Loucy (cell line): ENCODE data around the gene MYH9.

ENCODE experiments used
- H2AFZ ChIP-seq: fragments of 200-600 bp; sonication (generic); 2 replicates; pipeline ENCODE4 v1.6.0; 2016; ENCODE audit warnings: antibody characterized with exemption, mild to moderate bottlenecking, low read length, moderate library complexity
- H3F3A ChIP-seq: fragments of 200-600 bp; 2 replicates; pipeline ENCODE4 v1.6.0; 2016; ENCODE audit warnings: antibody characterized with exemption, low read depth, mild to moderate bottlenecking
- H3K27me3 ChIP-seq: fragments of 200-600 bp; sonication (generic); 2 replicates; pipeline ENCODE4 v1.6.1; 2014; ENCODE audit warnings: low read length, mild to moderate bottlenecking; ENCODE audit not compliant: insufficient read depth, poor library complexity, severe bottlenecking
- H3K36me3 ChIP-seq: fragments of 200-600 bp; sonication (generic); 2 replicates; pipeline ENCODE4 v1.6.1; 2016; ENCODE audit warnings: low read length; ENCODE audit not compliant: insufficient read depth
- H3K4me1 ChIP-seq: fragments of 200-600 bp; sonication (generic); 2 replicates; pipeline ENCODE4 v1.5.1; 2014; ENCODE audit warnings: low read length, mild to moderate bottlenecking; ENCODE audit not compliant: insufficient read depth, poor library complexity, severe bottlenecking
- H3K4me2 ChIP-seq: fragments of 200-600 bp; sonication (generic); 2 replicates; pipeline ENCODE4 v1.6.0; 2014; ENCODE audit warnings: antibody characterized with exemption, low read length, low read depth, mild to moderate bottlenecking; ENCODE audit not compliant: poor library complexity, severe bottlenecking
- H3K4me3 ChIP-seq: fragments of 200-600 bp; sonication (generic); 2 replicates; pipeline ENCODE4 v1.5.1; 2014; ENCODE audit warnings: low read length, mild to moderate bottlenecking, mixed read lengths; ENCODE audit not compliant: poor library complexity, severe bottlenecking
- H3K79me2 ChIP-seq: fragments of 200-600 bp; sonication (generic); 2 replicates; pipeline ENCODE4 v1.6.1; 2014; ENCODE audit warnings: low read length; ENCODE audit not compliant: insufficient read depth
- H3K9ac ChIP-seq: fragments of 200-600 bp; sonication (generic); 2 replicates; pipeline ENCODE4 v1.6.0; 2014; ENCODE audit warnings: mild to moderate bottlenecking, low read depth, low read length, moderate library complexity; ENCODE audit not compliant: poor library complexity, severe bottlenecking
- H3K9me2 ChIP-seq: fragments of 200-600 bp; sonication (generic); replicated peaks from 2 replicates; pipeline ENCODE4 v1.6.1; 2016; ENCODE audit warnings: low read depth, low read length, mixed read lengths
- H3K9me3 ChIP-seq: fragments of 200-600 bp; sonication (generic); 2 replicates; pipeline ENCODE4 v1.6.1; 2014; ENCODE audit warnings: mild to moderate bottlenecking, antibody characterized with exemption, low read length, low read depth; ENCODE audit not compliant: insufficient read depth
- H4K20me1 ChIP-seq: fragments of 200-600 bp; sonication (generic); 2 replicates; pipeline ENCODE4 v1.6.0; 2014; ENCODE audit warnings: antibody characterized with exemption, low read length, mild to moderate bottlenecking; ENCODE audit not compliant: insufficient read depth, poor library complexity, severe bottlenecking
- CTCF ChIP-seq: fragments of 200-600 bp; sonication (generic); conservative IDR thresholded peaks from 2 replicates; pipeline ENCODE4 v1.5.1; 2014; ENCODE audit warnings: mild to moderate bottlenecking, antibody characterized with exemption, low read length
- EZH2phosphoT487 ChIP-seq: fragments of 200-600 bp; IDR thresholded peaks from 2 replicates; pipeline ENCODE4 v1.6.1; 2018; ENCODE audit warnings: antibody characterized with exemption, mild to moderate bottlenecking, moderate library complexity, borderline replicate concordance

MYH9 gene

GRCh38 chr22:36323855-36324331 lies 63.9 kb downstream of the MYH9 start:
- TF ChIP-seq EZH2phosphoT487 (no peak), CTCF (no peak)
- no peak overlapping the region for H3K4me3 ChIP-seq
- H3F3A ChIP-seq, result peaks cover 8% of the 10 kb centered on the region
- H4K20me1 ChIP-seq, result peaks cover 13% of the 10 kb centered on the region
- H3K9ac ChIP-seq, result no peak overlapping the region
- peaks cover 93% of the 10 kb centered on the region for H3K36me3 ChIP-seq
- H3K4me1 ChIP-seq, result peaks cover 19% of the 10 kb centered on the region
- H3K9me2 ChIP-seq, result no peaks in the 10 kb centered on the region
- H3K79me2 ChIP-seq, result peaks cover 63% of the 10 kb centered on the region
- H3K9me3 ChIP-seq, result no peaks in the 10 kb centered on the region
- no peaks in the 10 kb centered on the region for H3K27me3 ChIP-seq
- no peak overlapping the region for H3K4me2 ChIP-seq
- H2AFZ ChIP-seq, result no peak overlapping the region

- peaks cover 57% of the 10 kb centered on the region for H3K79me2 ChIP-seq
- no peaks in the 10 kb centered on the region for H3K9me2 ChIP-seq
- TF ChIP-seq CTCF, result no peak
- no peak for TF ChIP-seq EZH2phosphoT487
- H3K4me1 ChIP-seq, result peaks cover 13% of the 10 kb centered on the region
- no peak overlapping the region for H3K4me2 ChIP-seq
- H3F3A ChIP-seq, result peaks cover 2% of the 10 kb centered on the region; the same call in 1 of the 2 replicates
- no peaks in the 10 kb centered on the region for H3K9me3 ChIP-seq
- H3K4me3 ChIP-seq, result no peak overlapping the region
- H4K20me1 ChIP-seq, result peaks cover 13% of the 10 kb centered on the region
- no peak overlapping the region for H3K9ac ChIP-seq
- H3K36me3 ChIP-seq, result peaks cover 98% of the 10 kb centered on the region
- no peaks in the 10 kb centered on the region for H3K27me3 ChIP-seq
- no peak overlapping the region for H2AFZ ChIP-seq
Observed at GRCh38 chr22:36323182-36323854, 64.4 kb downstream of the MYH9 start.

GRCh38 chr22:36322602-36322915 lies 65.2 kb downstream of the MYH9 start:
- peaks cover 5% of the 10 kb centered on the region for H3K4me1 ChIP-seq
- H3K36me3 ChIP-seq, result peaks cover 99% of the 10 kb centered on the region
- no peak overlapping the region for H2AFZ ChIP-seq
- no peak overlapping the region for H3K9ac ChIP-seq
- no peaks in the 10 kb centered on the region for H3K9me3 ChIP-seq
- H3K4me2 ChIP-seq, result no peak overlapping the region
- no peaks in the 10 kb centered on the region for H3F3A ChIP-seq
- peaks cover 49% of the 10 kb centered on the region for H3K79me2 ChIP-seq
- H4K20me1 ChIP-seq, result peaks cover 8% of the 10 kb centered on the region
- no peak overlapping the region for H3K4me3 ChIP-seq
- no peaks in the 10 kb centered on the region for H3K9me2 ChIP-seq
- H3K27me3 ChIP-seq, result no peaks in the 10 kb centered on the region
- TF ChIP-seq CTCF, result no peak
- no peak for TF ChIP-seq EZH2phosphoT487
